Right lobe of liver (tissue), 6 donors: Measurements from ENCODE around the gene SUPT4H1. TPM values are rescaled to one million over a fixed set of nuclear protein-coding genes. Genes with fewer than 3 reads are reported as not detected.

Source experiments
- ATAC-seq, 4 donors: fragments of 200-7000 bp; cut with Tn5 transposase; one replicate each; pipeline ENCODE4 v1.9.1; 2020; ENCODE audit warnings: mild to moderate bottlenecking in 4 of 4, moderate library complexity in 4 of 4
- DNase-seq, 3 donors: peaks; one replicate each; pipeline ENCODE4 v3.0.0-alpha.2; 2020
- H3K27ac ChIP-seq, 3 donors: fragments of 200-600 bp; one replicate each; pipeline ENCODE4 v1.8.0; 2022
- H3K27me3 ChIP-seq, 2 donors: fragments of 200-600 bp; one replicate each; pipeline ENCODE4 v1.8.0; 2022
- H3K36me3 ChIP-seq, 4 donors: fragments of 200-600 bp; sonication (generic) in 1 of 4; one replicate each; pipeline versions ENCODE4 v1.5.1 to v1.8.0; 2017 to 2022; ENCODE audit warnings: control low read depth in 1 of 4
- H3K4me1 ChIP-seq, 4 donors: fragments of 200-600 bp; sonication (generic) in 1 of 4; one replicate each; pipeline versions ENCODE4 v1.5.1 to v1.8.0; 2017 to 2022; ENCODE audit warnings: control low read depth in 1 of 4
- H3K4me3 ChIP-seq, 3 donors: fragments of 200-600 bp; one replicate each; pipeline ENCODE4 v1.8.0; 2022
- H3K9me3 ChIP-seq, 4 donors: fragments of 200-600 bp; sonication (generic) in 1 of 4; one replicate each; pipeline versions ENCODE4 v1.5.1 to v1.8.0; 2017 to 2022; ENCODE audit warnings: control low read depth in 1 of 4
- CTCF ChIP-seq, 4 donors: fragments of 200-600 bp in 3 of 4; fragments of 450-650 bp in 1 of 4; IDR thresholded peaks; one replicate each; pipeline versions ENCODE4 v1.5.1 to v1.8.0; 2016 to 2022; ENCODE audit warnings: antibody characterized with exemption in 4 of 4, mild to moderate bottlenecking in 2 of 4
- POLR2A ChIP-seq: fragments of 450-650 bp; IDR thresholded peaks from one replicate; pipeline ENCODE4 v1.6.1; 2017; ENCODE audit warnings: antibody characterized with exemption, mild to moderate bottlenecking
- WGBS: methylation state at CpG from one replicate; pipeline ENCODE4 v1.1.6; 2018; ENCODE audit warnings: low coverage, low lambda C conversion rate; ENCODE audit not compliant: insufficient coverage; ENCODE audit errors: missing lambda C conversion rate; 5-methylcytosine and 5-hydroxymethylcytosine counted together
- intact Hi-C, 2 donors: fragments of 100-400 bp; cut with DNase I; formaldehyde crosslinking; loops; one replicate each; pipeline versions ENCODE4 v1.11.2 to v1.14.1; 2022
- total RNA-seq, 6 experiments: library from RNA; depleted of rRNA in 2 of 6; stranded (reverse); fragments of >200 nt in 2 of 6; fragmentation: NEBNext Ultra II Directional in 3 of 6; extraction: Animal tissue kit (Norgen Biotek cat#: 25700) in 3 of 6; gene quantifications; one replicate each; pipeline versions ENCODE4 v1.1.0 to v1.2.4, GENCODE V29; 2016 to 2023
- donor health status: DM: no; HTN: yes; CAD: no.
- donor health status: DM: no; HTN: no; CAD: no.
- donor health status: DM: no; HTN: no; CAD: no.
- donor health status: DM: no; HTN: yes; CAD: no.
- donor health status: DM: no; HTN: yes; CAD: no.

Gene SUPT4H1
- total RNA-seq, 6 experiments from 2014 or later: 24.8 to 50.9 (median 37.0) TPM

GRCh38 chr17:58312021-58312630 lies 39.9 kb downstream of the SUPT4H1 start:
- DNase-seq (peak in 1 of 3 donors; percentile 40), ATAC-seq (no peak)
- no peaks in the 10 kb centered on the region for H3K27me3 ChIP-seq
- H3K27ac ChIP-seq: no peak overlapping the region
- intact Hi-C loops: no loop called here
- 90% methylated on average over 4 of the region's 23 CpGs for WGBS
- no peak for TF ChIP-seq CTCF (IDR thresholded peaks at IDR 0.05)
- TF ChIP-seq POLR2A: no peak
- no peaks in the 10 kb centered on the region for H3K9me3 ChIP-seq
- H3K4me1 ChIP-seq: no peaks in the 10 kb centered on the region
- H3K36me3 ChIP-seq: no peaks in the 10 kb centered on the region
- H3K4me3 ChIP-seq: no peak overlapping the region

- TF ChIP-seq POLR2A (no peak), CTCF (IDR thresholded peaks at IDR 0.05) (no peak)
- peak in 1 of 3 donors; percentile 40 for DNase-seq
- Histone ChIP-seq H3K4me3 (no peak overlapping the region), H3K4me1 (no peaks in the 10 kb centered on the region), H3K9me3 (no peaks in the 10 kb centered on the region), H3K27ac (no peak overlapping the region), H3K36me3 (no peaks in the 10 kb centered on the region), H3K27me3 (no peaks in the 10 kb centered on the region)
- WGBS: no CpG with 5 or more reads among the region's 9 CpGs
- intact Hi-C loops: no loop called here
- no peak for ATAC-seq
These were observed 40.5 kb downstream of the SUPT4H1 start for GRCh38 chr17:58311429-58311894.

- TF ChIP-seq POLR2A (no peak), CTCF (IDR thresholded peaks at IDR 0.05) (no peak)
- peak in 2 of 3 donors; percentile 42 to 43 for DNase-seq
- no peak for ATAC-seq
- Histone ChIP-seq H3K36me3 (no peaks in the 10 kb centered on the region), H3K4me1 (no peaks in the 10 kb centered on the region), H3K4me3 (no peak overlapping the region), H3K27me3 (no peaks in the 10 kb centered on the region), H3K9me3 (no peaks in the 10 kb centered on the region), H3K27ac (no peak overlapping the region)
- intact Hi-C loops: no loop called here
- 20% methylated on average over 1 of the region's 23 CpGs for WGBS
These were observed 41.2 kb downstream of the SUPT4H1 start for GRCh38 chr17:58310511-58311428.

- Histone ChIP-seq H3K9me3 (no peaks in the 10 kb centered on the region), H3K4me3 (no peak overlapping the region), H3K27me3 (no peaks in the 10 kb centered on the region), H3K4me1 (no peaks in the 10 kb centered on the region), H3K27ac (no peak overlapping the region), H3K36me3 (no peaks in the 10 kb centered on the region)
- ATAC-seq (no peak), DNase-seq (peak in 1 of 3 donors; percentile 23)
- WGBS: 60% methylated on average over 2 of the region's 5 CpGs
- TF ChIP-seq CTCF (IDR thresholded peaks at IDR 0.05) (no peak), POLR2A (no peak)
- intact Hi-C loops: no loop called here
These were observed 42.1 kb downstream of the SUPT4H1 start for GRCh38 chr17:58309918-58310259.
